ENCODE data around the gene ZNF619. TPM values are rescaled to one million over a fixed set of nuclear protein-coding genes. Genes with fewer than 3 reads are reported as not detected.

Gene ZNF619
- total and polyA plus RNA-seq, 2 of the 13 experiments (the other 11 are each of a cell fraction or from before 2014, with no cell fraction given): 0.83 to 5.2 TPM

- TF ChIP-seq GATAD2A (CRISPR knock-in tag; IDR thresholded peaks at IDR 0.05): peak; percentile 75
- peak; percentile 76 for TF ChIP-seq CBFB (CRISPR knock-in tag; IDR thresholded peaks at IDR 0.05)
- peak; percentile 78; the same call in 1 of the 2 replicates for TF ChIP-seq ZNF275 (CRISPR knock-in tag; IDR thresholded peaks at IDR 0.05; ENCODE audit: borderline replicate concordance)
- TF ChIP-seq, protein P1, sequence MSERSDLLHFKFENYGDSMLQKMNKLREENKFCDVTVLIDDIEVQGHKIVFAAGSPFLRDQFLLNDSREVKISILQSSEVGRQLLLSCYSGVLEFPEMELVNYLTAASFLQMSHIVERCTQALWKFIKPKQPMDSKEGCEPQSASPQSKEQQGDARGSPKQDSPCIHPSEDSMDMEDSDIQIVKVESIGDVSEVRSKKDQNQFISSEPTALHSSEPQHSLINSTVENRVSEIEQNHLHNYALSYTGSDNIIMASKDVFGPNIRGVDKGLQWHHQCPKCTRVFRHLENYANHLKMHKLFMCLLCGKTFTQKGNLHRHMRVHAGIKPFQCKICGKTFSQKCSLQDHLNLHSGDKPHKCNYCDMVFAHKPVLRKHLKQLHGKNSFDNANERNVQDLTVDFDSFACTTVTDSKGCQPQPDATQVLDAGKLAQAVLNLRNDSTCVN (CRISPR knock-in tag; IDR thresholded peaks at IDR 0.05; ENCODE audit: borderline replicate concordance): no peak
- TF ChIP-seq CREM (IDR thresholded peaks at IDR 0.05): peak; percentile 87
- TF ChIP-seq CREM (CRISPR knock-in tag; IDR thresholded peaks at IDR 0.05): no peak
- peak; percentile 27; the same call in 1 of the 2 replicates for TF ChIP-seq ZMYM3 (CRISPR knock-in tag; IDR thresholded peaks at IDR 0.05)
- TF ChIP-seq, protein P2, sequence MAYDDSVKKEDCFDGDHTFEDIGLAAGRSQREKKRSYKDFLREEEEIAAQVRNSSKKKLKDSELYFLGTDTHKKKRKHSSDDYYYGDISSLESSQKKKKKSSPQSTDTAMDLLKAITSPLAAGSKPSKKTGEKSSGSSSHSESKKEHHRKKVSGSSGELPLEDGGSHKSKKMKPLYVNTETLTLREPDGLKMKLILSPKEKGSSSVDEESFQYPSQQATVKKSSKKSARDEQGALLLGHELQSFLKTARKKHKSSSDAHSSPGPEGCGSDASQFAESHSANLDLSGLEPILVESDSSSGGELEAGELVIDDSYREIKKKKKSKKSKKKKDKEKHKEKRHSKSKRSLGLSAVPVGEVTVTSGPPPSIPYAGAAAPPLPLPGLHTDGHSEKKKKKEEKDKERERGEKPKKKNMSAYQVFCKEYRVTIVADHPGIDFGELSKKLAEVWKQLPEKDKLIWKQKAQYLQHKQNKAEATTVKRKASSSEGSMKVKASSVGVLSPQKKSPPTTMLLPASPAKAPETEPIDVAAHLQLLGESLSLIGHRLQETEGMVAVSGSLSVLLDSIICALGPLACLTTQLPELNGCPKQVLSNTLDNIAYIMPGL (CRISPR knock-in tag; IDR thresholded peaks at IDR 0.05; ENCODE audit: borderline replicate concordance in 1 of 2, low read depth in 1 of 2): peak; percentile 86 to 90
- no peak; the same call in 1 of the 2 replicates for TF ChIP-seq MXD1 (CRISPR knock-in tag; IDR thresholded peaks at IDR 0.05)
- no peak for TF ChIP-seq SCMH1 (CRISPR knock-in tag; IDR thresholded peaks at IDR 0.05; ENCODE audit: borderline replicate concordance)
- 0 out of 2 replicates have a peak, but pooled peaks have one; percentile 57 for TF ChIP-seq CENPBD1 (CRISPR knock-in tag; IDR thresholded peaks at IDR 0.05; ENCODE audit: borderline replicate concordance, low read depth)
- peak; percentile 75 for TF ChIP-seq CBX1 (IDR thresholded peaks at IDR 0.05; ENCODE audit: low read depth)
- no peak for TF ChIP-seq NFRKB (IDR thresholded peaks at IDR 0.05)
- 0 out of 2 replicates have a peak, but pooled peaks have one; percentile 10 for TF ChIP-seq NFYC (CRISPR knock-in tag; IDR thresholded peaks at IDR 0.05)
- 0 out of 2 replicates have a peak, but pooled peaks have one; percentile 67 for TF ChIP-seq ZNF234 (CRISPR knock-in tag; conservative IDR thresholded peaks at IDR 0.05)
- TF ChIP-seq, protein P3, sequence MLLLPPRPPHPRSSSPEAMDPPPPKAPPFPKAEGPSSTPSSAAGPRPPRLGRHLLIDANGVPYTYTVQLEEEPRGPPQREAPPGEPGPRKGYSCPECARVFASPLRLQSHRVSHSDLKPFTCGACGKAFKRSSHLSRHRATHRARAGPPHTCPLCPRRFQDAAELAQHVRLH (CRISPR knock-in tag; IDR thresholded peaks at IDR 0.05; ENCODE audit: borderline replicate concordance, low read depth): peak; percentile 76; the same call in 1 of the 2 replicates
- TF ChIP-seq ZNF670 (CRISPR knock-in tag; IDR thresholded peaks at IDR 0.05; ENCODE audit: borderline replicate concordance): 0 out of 2 replicates have a peak, but pooled peaks have one; percentile 52
- TF ChIP-seq, protein P4, sequence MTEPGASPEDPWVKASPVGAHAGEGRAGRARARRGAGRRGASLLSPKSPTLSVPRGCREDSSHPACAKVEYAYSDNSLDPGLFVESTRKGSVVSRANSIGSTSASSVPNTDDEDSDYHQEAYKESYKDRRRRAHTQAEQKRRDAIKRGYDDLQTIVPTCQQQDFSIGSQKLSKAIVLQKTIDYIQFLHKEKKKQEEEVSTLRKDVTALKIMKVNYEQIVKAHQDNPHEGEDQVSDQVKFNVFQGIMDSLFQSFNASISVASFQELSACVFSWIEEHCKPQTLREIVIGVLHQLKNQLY (CRISPR knock-in tag; IDR thresholded peaks at IDR 0.05): 0 out of 2 replicates have a peak, but pooled peaks have one; percentile 35
- peak; percentile 69; the same call in 1 of the 2 replicates for TF ChIP-seq TRAFD1 (CRISPR knock-in tag; IDR thresholded peaks at IDR 0.05; ENCODE audit: borderline replicate concordance)
- TF ChIP-seq ZNF510 (CRISPR knock-in tag; IDR thresholded peaks at IDR 0.05; ENCODE audit: low read depth): 0 out of 2 replicates have a peak, but pooled peaks have one; percentile 73
Observed at GRCh38 chr3:40505599-40506462, 28.9 kb downstream of the ZNF619 start, which contains the start of gene ZNF620 (continued).

All from HepG2 (cell line).